ENCODE data around the gene ZNF283.

GRCh38 chr19:43802216-43802951 is 24.7 kb upstream of the ZNF283 start, which contains the start of gene LYPD5:
- no peak for TF ChIP-seq YY1 (IDR thresholded peaks at IDR 0.05)
- no peak for TF ChIP-seq SP1 (IDR thresholded peaks at IDR 0.05)
